Effector memory CD4-positive, alpha-beta T cell (primary cell): ENCODE measurements around the gene PYGB.

Source experiments
- DNase-seq, 3 donors: peaks; one replicate each; pipeline ENCODE4 v3.0.0-alpha.2; 2020
- H3K27ac ChIP-seq: 2 replicates; pipeline ENCODE4 v1.7.0; 2013; ENCODE audit warnings: mild to moderate bottlenecking, low read length, moderate library complexity; ENCODE audit not compliant: insufficient read depth, poor library complexity, severe bottlenecking
- H3K27me3 ChIP-seq: replicated peaks from 2 replicates; pipeline ENCODE4 v1.7.0; 2013; ENCODE audit warnings: mild to moderate bottlenecking, low read length; ENCODE audit not compliant: insufficient read depth, control insufficient read depth, poor library complexity, severe bottlenecking
- H3K36me3 ChIP-seq: 2 replicates; pipeline ENCODE4 v1.7.0; 2013; ENCODE audit warnings: mild to moderate bottlenecking, low read length, moderate library complexity; ENCODE audit not compliant: control insufficient read depth, insufficient read depth
- H3K4me1 ChIP-seq: 2 replicates; pipeline ENCODE4 v1.7.0; 2013; ENCODE audit warnings: low read length, mild to moderate bottlenecking; ENCODE audit not compliant: control insufficient read depth, insufficient read depth, poor library complexity, severe bottlenecking
- H3K4me3 ChIP-seq: 2 replicates; pipeline ENCODE4 v1.7.0; 2013; ENCODE audit warnings: low read length, low read depth, mild to moderate bottlenecking; ENCODE audit not compliant: insufficient read depth, poor library complexity, severe bottlenecking
- H3K9me3 ChIP-seq: 2 replicates; pipeline ENCODE4 v1.7.0; 2013; ENCODE audit warnings: mild to moderate bottlenecking, low read length, moderate library complexity; ENCODE audit not compliant: control insufficient read depth

PYGB gene

GRCh38 chr20:25207149-25207959 lies 40.5 kb upstream of the PYGB start:
- H3K4me1 ChIP-seq = no peaks in the 10 kb centered on the region
- peaks cover 19% of the 10 kb centered on the region for H3K36me3 ChIP-seq
- no peak overlapping the region for H3K27ac ChIP-seq
- no peaks in the 10 kb centered on the region for H3K9me3 ChIP-seq
- no peak overlapping the region for H3K4me3 ChIP-seq
- no peaks in the 10 kb centered on the region for H3K27me3 ChIP-seq
- DNase-seq = no peak

DNA sequence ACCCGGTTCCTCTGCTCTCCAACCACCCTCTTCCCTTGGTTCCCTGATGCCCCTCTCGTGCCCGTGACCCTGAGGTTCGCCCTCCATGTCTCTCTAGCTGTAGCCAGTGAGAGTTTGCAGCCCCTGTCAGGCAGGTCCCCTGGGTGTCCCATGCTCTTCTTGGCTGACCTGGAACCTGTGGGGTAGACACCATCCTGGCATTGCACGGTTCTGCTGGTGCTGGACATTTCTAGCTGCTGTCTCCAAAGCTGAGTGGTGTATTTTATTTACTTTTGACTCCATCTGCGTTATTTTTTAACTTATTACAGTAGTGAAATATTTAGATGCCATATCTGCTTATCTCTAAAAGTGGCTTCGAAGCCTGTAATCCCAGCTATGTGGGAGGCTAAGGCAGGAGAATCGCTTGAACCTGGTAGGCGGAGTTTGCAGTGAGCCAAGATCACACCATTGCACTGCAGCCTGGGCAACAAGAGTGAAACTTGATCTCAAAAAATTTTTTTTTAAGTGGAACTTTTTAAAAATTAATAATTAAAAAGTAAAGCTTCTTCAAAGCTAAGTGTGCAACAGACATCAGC lies 39.8 kb upstream of the PYGB start:
- peaks cover 21% of the 10 kb centered on the region for H3K36me3 ChIP-seq
- no peaks in the 10 kb centered on the region for H3K27me3 ChIP-seq
- no peak overlapping the region for H3K4me3 ChIP-seq
- H3K4me1 ChIP-seq = no peaks in the 10 kb centered on the region
- H3K27ac ChIP-seq = no peak overlapping the region
- no peak for DNase-seq
- no peaks in the 10 kb centered on the region for H3K9me3 ChIP-seq

- DNase-seq = no peak
- no peaks in the 10 kb centered on the region for H3K9me3 ChIP-seq
- H3K27me3 ChIP-seq = no peaks in the 10 kb centered on the region
- H3K27ac ChIP-seq = no peak overlapping the region
- no peaks in the 10 kb centered on the region for H3K4me1 ChIP-seq
- H3K36me3 ChIP-seq = peaks cover 35% of the 10 kb centered on the region
- H3K4me3 ChIP-seq = no peak overlapping the region
Observed at GRCh38 chr20:25209400-25209799, 38.5 kb upstream of the PYGB start.

- Histone ChIP-seq H3K9me3 (no peaks in the 10 kb centered on the region), H3K36me3 (peaks cover 38% of the 10 kb centered on the region), H3K27me3 (no peaks in the 10 kb centered on the region), H3K4me3 (no peak overlapping the region), H3K27ac (no peak overlapping the region), H3K4me1 (no peaks in the 10 kb centered on the region)
- no peak for DNase-seq
Observed at GRCh38 chr20:25209911-25210310, 38.0 kb upstream of the PYGB start.

DNA sequence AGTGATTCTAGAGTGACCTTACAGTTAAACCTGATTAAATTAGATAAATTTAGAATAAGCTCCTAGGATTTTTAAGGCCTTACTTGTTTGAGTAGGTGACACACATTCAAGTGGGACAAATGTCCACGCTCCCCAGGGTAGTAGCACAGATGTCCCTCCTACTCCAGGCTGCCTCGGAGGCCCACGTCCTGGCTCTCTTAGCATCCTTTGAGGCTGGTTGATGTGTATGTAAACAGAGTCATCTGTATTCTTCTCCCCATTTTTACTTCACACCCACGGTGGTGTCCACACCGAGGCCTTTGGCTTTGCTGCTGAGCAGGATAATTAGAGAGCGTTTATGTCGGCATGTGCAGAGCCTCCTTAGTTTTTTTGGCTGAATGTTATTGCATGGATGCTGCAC lies 36.6 kb upstream of the PYGB start:
- H3K27ac ChIP-seq = no peak overlapping the region
- H3K27me3 ChIP-seq = no peaks in the 10 kb centered on the region
- H3K36me3 ChIP-seq = peaks cover 48% of the 10 kb centered on the region
- DNase-seq = no peak
- H3K4me3 ChIP-seq = no peak overlapping the region
- H3K4me1 ChIP-seq = no peaks in the 10 kb centered on the region
- no peaks in the 10 kb centered on the region for H3K9me3 ChIP-seq

- H3K9me3 ChIP-seq = no peaks in the 10 kb centered on the region
- H3K4me3 ChIP-seq = no peak overlapping the region
- peaks cover 51% of the 10 kb centered on the region for H3K36me3 ChIP-seq
Observed at GRCh38 chr20:25212242-25212641, 35.6 kb upstream of the PYGB start.

GRCh38 chr20:25213566-25214425 lies 34.1 kb upstream of the PYGB start:
- Histone ChIP-seq H3K4me1 (no peaks in the 10 kb centered on the region), H3K27me3 (no peaks in the 10 kb centered on the region), H3K9me3 (no peaks in the 10 kb centered on the region), H3K36me3 (peaks cover 60% of the 10 kb centered on the region), H3K27ac (no peak overlapping the region), H3K4me3 (no peak overlapping the region)
- no peak for DNase-seq

More at GRCh38 chr20:25212242-25212641, 35.6 kb upstream of the PYGB start:
- H3K4me1 ChIP-seq = no peaks in the 10 kb centered on the region
- H3K27me3 ChIP-seq = no peaks in the 10 kb centered on the region
- no peak for DNase-seq
- H3K27ac ChIP-seq = no peak overlapping the region

- no peak overlapping the region for H3K4me3 ChIP-seq
- H3K27me3 ChIP-seq = no peaks in the 10 kb centered on the region
- no peaks in the 10 kb centered on the region for H3K4me1 ChIP-seq
- no peak for DNase-seq
- no peaks in the 10 kb centered on the region for H3K9me3 ChIP-seq
- H3K27ac ChIP-seq = no peak overlapping the region
- H3K36me3 ChIP-seq = peaks cover 60% of the 10 kb centered on the region
Observed at GRCh38 chr20:25214426-25214790, 33.5 kb upstream of the PYGB start.

GRCh38 chr20:25214819-25215218 lies 33.1 kb upstream of the PYGB start:
- Histone ChIP-seq H3K36me3 (peaks cover 58% of the 10 kb centered on the region), H3K9me3 (no peaks in the 10 kb centered on the region), H3K27ac (no peak overlapping the region), H3K4me1 (no peaks in the 10 kb centered on the region), H3K4me3 (no peak overlapping the region), H3K27me3 (no peaks in the 10 kb centered on the region)
- DNase-seq = no peak

- no peaks in the 10 kb centered on the region for H3K4me1 ChIP-seq
- H3K4me3 ChIP-seq = no peak overlapping the region
- H3K9me3 ChIP-seq = no peaks in the 10 kb centered on the region
- peaks cover 55% of the 10 kb centered on the region for H3K36me3 ChIP-seq
- H3K27me3 ChIP-seq = no peaks in the 10 kb centered on the region
- no peak overlapping the region for H3K27ac ChIP-seq
- DNase-seq = no peak
Observed at GRCh38 chr20:25215521-25215920, 32.4 kb upstream of the PYGB start.
